ENCODE results near the gene TEX14. TPM values are rescaled to one million over a fixed set of nuclear protein-coding genes. Genes with fewer than 3 reads are reported as not detected.

Gene TEX14
- total RNA-seq, 2 donors from 2014 or later, result 0.10 to 0.14 TPM

DNA sequence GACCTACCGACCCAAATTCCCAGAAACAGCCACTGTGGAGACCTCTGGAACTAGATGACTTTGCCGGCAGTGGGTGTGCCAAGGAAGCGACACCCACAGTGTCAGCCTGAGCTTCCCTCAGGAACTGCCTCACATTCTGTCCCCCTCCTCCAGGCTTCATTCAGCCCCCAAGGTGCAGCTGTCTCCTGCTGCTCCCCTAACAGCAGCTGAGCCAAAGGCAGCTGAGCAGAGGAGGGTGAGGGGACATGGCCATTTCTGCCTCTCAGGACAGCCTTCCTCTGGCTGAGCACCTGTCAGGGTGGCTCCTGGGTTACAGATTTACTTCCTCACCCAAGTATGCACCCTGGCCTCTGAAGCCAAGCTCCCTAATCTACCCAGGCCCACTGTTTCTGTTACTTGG is 155.3 kb downstream of the TEX14 start:
- intact Hi-C loops (cut with DNase I), result no loop called here
- DNase-seq (ENCODE audit: low spot score), result no peak

DNA sequence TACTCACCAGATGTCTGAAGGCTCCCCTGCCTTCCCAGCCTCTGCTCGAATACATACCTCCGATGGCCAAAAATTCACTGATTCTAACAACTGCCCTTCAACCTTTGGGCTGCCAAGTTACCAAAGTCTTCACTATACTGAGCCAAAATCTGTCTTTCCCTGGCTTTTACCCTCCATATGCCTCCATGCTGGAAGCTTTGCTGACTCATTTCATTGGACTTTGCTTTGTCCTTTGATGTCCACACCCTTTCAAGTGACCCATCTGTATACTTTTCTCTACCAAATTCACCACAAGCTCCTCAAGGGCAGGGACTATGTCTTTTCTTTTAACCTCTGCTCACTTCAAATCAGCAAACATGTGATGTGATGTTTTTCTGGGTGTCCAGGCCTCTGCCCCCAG is 156.4 kb downstream of the TEX14 start:
- intact Hi-C loops (cut with DNase I), result no loop called here
- no peak for DNase-seq (ENCODE audit: low spot score)

DNA sequence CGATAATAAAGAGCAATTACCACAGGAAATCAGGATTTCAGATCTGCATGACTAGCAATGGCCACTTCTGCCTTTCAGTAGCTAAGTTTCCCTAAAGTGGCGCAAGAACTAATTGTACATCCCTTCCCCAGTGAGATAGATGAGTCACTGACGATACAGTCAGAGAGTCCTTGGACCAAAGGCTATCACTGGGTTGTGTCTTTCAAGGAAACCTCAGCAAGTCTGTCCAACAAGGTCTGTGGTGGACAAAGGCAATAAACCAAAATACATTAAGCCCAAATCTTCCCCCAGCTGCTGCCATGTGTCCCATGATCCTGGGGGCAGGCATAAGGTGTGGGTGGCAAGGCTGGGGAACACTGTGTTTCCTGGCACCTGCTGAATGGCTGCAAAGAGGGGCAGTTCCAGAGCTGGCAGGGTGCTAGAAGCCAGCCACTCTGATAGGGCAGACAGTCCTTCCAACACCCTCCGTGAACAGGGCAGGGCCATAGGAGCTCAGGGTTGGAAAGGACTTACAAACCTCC is 156.9 kb downstream of the TEX14 start:
- no peak for DNase-seq (ENCODE audit: low spot score)
- intact Hi-C loops (cut with DNase I), result no loop called here

DNA sequence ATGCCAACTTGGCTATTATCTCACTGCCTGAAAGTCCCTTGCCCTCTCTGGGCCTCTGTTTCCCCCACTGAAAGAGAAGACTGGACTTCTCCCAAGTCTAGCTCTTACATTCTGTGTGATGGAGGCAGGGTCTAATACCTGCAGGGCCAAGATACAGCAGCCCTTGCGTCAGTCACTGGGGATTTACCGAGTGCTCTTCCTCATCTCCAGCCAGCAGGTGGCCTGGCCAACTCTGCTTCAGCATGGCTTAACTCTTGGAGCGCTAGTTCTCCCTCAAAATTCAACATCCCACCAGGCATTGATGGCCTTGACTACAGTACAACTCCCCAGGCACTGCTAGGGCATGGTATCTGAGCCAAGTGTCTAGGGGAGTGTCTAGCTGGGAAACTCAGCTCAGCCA is 157.5 kb downstream of the TEX14 start:
- intact Hi-C loops (cut with DNase I), result no loop called here
- DNase-seq (ENCODE audit: low spot score), result no peak

DNA sequence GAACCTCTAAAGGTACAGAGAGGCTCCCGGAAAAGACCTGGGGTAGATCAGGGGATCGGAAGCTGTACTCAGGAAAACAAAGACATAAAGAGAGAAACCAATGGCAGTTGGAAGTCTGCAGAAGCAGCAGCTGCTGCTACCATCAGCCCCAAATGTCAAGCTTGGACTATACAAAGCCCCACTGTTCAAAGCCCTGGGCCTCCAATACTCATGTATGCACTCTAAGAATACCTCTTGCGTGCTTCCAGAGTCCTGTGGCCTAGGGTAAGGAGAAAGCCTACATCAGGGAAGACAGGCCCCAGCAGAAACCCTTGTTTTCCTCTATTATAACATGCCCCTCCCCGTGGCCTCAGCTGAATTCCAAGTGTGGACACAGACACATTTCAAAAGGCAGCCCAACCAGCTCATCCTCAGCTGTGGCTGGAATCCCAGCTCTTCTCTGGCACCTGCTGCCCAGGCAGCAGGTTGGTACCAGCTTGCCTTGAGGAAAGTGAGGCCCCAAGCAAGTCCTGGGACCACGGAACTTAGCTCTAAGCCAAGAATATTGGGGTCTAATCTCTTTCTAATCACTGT is 158.1 kb downstream of the TEX14 start:
- intact Hi-C loops (cut with DNase I), result no loop called here
- no peak for DNase-seq (ENCODE audit: low spot score)

DNA sequence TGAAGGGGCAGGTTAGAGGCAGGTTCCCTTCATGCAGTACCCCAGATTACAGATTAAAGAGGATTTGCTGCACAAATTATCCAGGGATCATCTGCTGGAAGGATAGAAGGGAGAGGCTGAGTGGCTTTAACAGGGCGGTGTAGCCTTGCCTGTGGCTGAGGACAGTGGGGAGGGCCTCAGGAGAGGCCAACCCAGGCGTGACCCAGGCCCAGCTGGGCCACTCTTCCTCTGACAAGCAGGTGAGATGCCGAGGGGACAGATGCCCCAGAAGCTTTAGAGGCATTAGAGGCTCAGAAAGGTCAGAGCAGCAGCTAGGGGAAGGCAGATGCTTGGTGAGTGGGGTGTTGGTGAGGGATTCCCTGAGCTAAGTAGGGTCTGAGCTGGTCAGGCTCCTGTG is 159.3 kb downstream of the TEX14 start:
- intact Hi-C loops (cut with DNase I), result no loop called here

DNA sequence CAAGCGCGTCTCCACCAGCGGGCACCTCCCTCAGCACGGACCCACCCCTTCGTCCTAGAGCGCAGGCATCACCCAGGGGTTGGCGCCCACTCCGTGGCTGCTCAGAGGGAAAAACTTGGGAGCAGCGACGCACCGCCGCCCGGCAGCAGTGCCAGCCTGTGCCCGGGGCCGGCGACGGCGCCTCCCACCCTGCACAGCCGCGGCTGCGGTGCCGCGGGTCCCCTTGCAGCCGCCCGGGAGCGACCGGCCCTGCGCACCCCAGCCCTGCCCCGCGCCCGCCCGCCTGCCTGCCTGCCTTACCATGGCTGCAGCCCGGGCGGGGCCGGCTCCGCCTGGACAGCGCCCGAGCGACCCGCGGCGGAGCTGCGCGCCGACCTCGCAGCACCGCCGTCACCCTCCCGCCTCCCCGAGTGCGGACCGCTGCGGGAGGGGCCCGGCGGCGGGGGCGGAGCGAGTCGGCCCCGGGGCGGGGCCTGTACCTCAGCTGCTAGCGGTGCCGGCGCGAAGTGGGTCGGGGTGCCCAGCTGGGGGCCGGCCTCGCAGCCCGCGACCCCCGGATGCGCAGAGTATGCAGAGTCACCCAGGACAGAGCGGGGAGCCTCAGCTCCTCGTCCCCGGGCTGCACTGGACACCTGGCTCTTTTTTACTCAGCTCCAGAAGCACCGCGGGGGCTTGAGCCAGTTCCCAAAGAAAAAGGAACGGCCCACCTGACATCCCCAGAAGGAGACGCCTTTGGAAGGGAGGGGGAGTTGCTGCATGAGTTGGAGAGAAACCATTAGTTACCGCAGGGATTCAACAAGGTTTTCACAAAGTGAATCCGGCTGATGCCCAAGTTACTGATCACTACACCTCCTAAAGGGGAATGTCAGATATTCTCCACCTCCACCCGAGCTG is 159.9 kb downstream of the TEX14 start:
- intact Hi-C loops (cut with DNase I), result no loop called here
- DNase-seq (ENCODE audit: low spot score), result no peak

More for the DNA sequence above, 159.3 kb downstream of the TEX14 start:
- DNase-seq (ENCODE audit: low spot score), result no peak

DNA sequence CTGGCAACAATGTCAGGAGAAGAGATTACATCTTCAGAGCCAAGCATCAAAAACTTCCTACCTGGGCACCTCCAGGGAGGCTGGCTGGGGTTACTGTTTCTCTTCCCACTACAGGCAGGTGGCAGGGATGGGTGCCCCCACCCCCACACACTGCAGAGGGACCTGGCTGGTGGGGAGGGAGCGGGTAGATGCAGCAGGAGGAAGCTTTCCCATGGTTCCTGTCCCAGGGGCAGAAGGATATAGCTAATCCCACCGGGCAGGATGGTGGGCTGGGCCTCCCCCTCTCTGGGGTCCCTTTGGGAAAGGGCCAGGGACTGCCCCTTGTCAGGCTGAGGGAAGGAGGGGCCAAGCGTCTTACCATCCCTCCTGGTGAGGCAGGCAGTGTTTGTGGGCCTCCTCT is 160.7 kb downstream of the TEX14 start:
- intact Hi-C loops (cut with DNase I), result no loop called here
- DNase-seq (ENCODE audit: low spot score), result no peak

DNA sequence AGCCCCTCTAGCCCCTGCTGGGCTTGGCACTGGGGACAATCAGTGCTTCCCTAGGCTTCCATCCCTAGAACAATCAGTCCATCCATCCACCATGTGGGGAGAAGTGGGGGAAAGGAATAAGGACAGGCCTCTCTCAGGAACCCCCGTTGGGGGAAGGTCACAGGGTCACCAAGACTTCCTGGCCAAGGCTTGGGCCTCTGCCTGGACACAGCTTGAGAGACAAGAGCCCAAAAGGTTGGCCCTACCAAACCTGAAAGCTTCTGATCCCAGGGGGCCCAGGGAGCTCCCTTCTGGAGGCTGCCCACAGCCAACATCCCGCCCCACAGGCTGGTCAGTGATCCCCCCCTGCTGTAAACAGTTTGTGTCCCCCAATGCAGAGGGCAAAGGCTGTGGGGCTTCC is 161.2 kb downstream of the TEX14 start:
- intact Hi-C loops (cut with DNase I), result no loop called here

DNA sequence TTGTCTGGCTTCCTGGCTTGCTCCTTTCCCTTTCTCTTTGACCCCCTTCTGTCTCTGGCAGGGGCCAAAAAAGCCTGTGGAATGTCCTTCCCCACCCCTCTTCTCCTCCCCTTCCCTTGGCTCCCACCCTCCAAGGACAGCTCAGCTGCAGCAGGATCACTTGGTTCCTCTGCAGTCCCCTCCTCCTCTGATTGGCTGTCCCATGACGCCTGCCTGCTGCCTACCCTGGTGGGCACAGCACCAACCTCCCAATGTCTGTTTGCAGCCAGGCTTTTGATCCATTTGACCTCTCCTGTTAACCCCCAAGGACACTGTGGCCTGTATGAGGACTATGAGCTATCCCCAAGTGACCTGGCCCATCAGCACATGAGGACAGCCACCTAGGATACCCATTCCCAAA is 162.6 kb downstream of the TEX14 start:
- DNase-seq (ENCODE audit: low spot score), result no peak
- intact Hi-C loops (cut with DNase I), result no loop called here

More for the DNA sequence above, 161.2 kb downstream of the TEX14 start:
- DNase-seq (ENCODE audit: low spot score), result no peak

DNA sequence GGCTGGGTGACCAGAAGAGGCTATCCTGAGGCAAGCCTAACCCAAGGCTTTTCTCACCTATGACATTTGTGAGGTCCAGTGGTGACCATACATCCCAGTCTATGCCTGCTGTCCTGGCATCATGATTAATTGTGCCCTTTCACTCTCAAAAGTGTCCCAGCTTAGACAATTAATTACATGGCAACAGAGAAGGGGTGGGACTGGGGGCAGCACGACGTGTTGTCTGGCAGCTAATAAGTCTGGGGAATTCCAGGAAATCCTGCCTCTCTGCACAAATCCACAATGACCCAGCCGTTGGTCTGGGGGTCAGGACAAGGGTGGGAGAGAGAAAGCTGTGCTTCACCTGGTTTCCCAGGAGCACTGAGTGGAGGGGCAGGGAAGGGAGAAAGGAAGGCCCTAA is 163.4 kb downstream of the TEX14 start:
- intact Hi-C loops (cut with DNase I), result no loop called here
- no peak for DNase-seq (ENCODE audit: low spot score)

DNA sequence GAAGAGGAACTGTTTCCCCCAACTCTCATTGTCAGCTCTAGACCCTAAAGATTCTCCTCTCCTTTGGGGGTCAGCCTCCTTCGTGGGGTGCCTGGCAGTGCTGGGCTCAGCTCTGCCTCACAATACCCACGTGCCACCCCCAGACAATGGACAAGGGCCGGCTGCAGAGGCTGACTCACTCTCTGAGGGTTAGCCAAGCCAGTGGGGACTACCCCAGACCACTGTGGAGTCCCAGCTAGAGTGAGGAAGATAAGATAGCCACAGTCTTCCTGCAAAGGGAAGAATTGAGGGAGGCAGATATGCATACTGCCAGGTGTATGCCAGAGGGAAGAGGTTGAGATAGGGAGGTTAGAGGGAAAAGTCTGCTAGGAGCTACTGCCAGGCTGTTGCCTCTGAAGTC is 163.9 kb downstream of the TEX14 start:
- intact Hi-C loops (cut with DNase I), result no loop called here

DNA sequence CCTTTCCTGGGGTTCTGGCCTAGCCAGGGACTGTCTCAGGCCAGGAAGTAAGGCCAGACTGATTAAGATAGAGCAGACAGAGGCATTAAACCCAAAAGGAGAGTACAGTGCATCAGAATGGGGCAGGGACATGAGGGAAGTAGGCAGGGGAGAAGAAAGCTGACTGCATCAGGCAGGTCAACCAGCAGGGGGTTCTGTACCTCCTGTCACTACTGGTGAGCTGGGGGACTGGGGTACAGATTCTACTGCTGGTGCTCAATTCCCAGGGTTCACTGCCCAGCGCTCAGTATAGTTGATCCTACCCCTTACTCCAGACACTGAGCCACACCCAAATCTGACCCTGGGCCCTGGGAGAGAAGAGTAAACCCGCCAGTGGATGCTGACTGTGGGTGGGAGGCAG is 164.5 kb downstream of the TEX14 start:
- no peak for DNase-seq (ENCODE audit: low spot score)
- intact Hi-C loops (cut with DNase I), result no loop called here

More for the DNA sequence above, 163.9 kb downstream of the TEX14 start:
- no peak for DNase-seq (ENCODE audit: low spot score)

DNA sequence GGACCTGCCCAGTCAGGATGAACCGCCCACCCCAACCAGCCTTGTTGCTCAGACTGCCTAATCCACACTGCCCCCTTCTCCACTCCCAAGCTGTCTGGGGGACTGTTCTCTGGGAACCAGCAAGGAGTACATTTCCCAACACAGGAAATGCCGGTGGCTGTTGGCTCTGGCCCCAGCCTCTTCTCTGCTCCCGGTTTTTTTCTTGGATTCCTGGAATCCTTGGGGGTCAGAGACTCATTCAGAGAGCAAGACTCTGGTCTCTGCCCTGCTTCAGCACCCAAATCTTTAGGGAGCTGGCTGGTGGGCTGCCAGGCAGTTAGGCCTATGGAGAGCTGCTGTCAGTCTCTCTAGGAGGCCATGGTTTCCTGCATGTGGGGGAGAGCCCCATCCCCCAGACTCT is 166.6 kb downstream of the TEX14 start:
- intact Hi-C loops (cut with DNase I), result no loop called here
- peak; percentile 91 for DNase-seq (ENCODE audit: low spot score)

DNA sequence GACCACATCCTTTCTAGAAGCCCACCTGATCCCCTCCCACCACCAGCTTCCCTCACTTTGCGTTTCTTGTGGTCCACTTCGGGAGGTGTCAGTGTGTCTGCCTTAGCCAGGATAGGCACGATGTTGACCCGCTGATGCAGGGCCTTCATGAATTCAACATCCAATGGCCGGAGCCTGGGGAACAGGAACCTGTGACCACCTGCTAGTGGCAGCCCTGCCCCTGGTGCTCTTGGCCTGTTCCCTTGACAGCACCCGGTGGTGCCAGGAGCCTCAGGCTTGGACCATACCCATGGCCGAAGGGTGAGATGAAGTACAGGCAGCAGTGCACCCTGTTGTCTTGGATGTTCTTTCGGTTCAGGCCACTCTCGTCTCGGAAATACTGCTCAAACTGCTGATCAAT is 170.2 kb downstream of the TEX14 start:
- DNase-seq (ENCODE audit: low spot score), result peak; percentile 60
- intact Hi-C loops (cut with DNase I), result loop anchor here in 1 of 2 donors (5.0 kb wide), 1 partner anchor 481 kb away; no protein-coding TSS in a partner anchor

DNA sequence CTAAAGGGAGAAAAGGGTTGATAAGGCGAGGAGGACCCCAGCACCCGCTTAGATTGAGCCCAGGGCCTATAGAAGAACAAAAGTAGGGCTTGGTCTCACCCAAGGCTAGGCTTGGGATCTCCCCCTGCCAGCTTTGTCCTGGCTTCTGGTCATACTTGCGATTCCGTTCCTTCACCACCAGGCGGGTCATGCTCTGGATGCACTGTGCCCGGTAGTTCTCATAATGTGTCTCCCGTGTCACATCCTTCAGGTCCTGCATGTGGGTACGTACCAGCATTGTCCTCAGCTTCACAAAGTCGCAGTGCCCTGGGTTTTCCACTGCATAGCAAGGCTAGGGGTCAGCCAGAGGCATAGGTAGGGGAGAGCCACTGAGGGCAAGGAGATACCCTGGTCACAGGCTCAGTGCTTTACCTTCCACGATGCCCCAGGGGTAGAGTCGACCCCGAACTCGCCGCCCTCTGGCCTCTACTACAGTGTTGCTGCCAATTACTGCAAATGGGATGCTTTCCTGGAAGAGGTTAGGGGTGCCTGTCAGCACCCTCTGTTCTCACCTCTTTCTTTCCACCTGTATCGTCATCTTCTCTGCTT is 170.9 kb downstream of the TEX14 start:
- peak; percentile 77 for DNase-seq (ENCODE audit: low spot score)
- intact Hi-C loops (cut with DNase I), result loop anchor here in 1 of 2 donors (5.0 kb wide), 1 partner anchor 481 kb away; no protein-coding TSS in a partner anchor

DNA sequence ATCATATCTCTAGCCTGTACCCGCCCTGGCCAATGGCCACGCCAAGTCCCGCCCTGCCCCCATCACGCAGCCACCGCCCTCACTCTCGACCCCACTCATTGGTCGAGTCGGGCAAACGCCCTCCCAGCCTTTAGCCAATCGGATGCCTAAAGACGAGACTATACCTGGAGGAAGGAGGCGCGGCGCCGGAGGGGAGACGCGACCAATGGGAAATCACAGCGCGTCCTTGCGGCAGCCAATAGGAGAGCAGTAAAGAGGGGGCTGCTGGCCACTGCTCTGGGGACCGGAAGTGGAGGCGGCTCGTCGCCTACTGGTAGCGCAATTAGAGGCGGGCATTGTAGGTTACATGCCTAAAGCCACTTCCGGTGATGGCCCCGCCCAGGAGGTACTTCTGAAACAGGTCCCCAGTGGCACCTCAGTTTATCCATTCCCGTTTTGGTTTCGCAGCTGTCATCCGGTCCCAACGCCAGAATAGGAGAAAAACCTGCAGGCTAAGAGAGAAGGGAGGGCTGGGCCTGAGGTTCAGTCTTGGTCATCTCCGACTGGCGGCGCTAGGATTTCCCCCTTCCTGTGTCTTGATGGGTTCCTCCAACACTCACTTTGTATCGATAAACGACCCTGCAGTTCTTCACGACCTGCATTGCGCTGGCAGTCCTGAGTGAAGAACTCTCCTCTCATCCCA is 173.8 kb downstream of the TEX14 start:
- intact Hi-C loops (cut with DNase I), result no loop called here
- DNase-seq (ENCODE audit: low spot score), result peak; percentile 100

DNA sequence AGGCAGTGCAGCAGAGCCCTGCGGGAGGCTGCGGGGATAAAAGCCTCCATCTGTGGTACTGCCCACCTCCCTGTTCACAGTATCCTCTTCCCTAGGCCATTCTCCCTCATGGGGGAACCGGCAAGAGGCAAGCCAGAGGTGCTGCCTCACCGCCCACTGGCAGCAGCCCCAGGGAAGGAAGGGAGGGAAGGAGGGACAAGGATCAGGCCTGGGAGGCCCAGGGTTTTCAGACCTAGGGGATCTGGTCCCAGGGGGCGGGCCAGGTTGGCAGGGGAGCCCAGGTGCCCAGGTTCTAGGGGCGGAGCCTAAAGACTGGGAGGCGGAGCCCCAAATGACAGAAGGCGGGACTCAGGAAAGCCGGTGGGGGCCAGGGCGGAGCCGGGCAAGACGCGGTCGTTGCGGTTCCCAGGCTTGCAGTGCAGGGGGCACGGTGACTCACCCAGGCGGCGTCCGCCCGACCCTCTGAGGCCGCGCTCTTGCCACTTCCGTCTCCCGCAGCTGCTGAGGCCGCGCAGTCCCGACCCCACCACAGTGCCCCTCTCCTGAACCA is 174.4 kb downstream of the TEX14 start:
- intact Hi-C loops (cut with DNase I), result no loop called here
- no peak for DNase-seq (ENCODE audit: low spot score)

DNA sequence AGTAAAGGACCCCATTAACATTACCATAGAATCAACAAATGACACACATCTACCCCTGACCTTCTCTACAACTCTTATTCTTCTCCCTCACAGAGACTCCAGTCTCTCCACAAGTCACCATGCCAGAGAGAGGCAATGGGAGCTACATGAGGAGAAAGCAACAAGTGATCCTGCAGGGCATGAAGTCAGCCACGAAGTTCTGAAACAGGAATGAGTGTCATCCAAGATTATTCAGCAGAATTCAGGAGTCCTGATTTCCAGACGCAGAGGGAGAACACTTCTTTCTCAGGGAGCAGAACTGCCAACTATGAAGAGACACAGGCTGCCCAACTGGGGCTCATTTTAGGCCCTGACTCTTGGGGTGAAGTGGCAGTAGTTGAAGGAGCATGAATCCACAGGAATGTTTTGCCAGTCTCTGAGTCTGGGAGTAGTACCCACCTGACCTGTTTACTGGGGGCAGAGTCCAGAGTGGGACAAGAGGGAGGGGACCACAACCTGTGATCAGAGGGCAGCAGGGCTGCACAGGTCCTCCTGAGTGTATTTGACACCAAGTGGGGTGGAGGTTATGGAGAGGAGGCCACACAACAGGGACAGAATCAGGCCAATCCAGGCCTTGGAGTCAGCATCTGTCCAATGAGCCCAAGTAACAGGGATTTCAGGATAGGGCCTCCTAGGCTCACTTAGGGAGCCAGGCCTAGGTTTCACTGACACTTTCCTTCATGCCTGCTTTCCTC is 175.0 kb downstream of the TEX14 start:
- DNase-seq (ENCODE audit: low spot score), result no peak
- intact Hi-C loops (cut with DNase I), result no loop called here
